Measurements from ENCODE around the gene SNAPC2.
"Not testable (repeated sequence)": the region's sequence is repeated elsewhere in the genome, so short reads cannot be mapped to it uniquely, and the experiment has no call there.

The SNAPC2 gene

DNA sequence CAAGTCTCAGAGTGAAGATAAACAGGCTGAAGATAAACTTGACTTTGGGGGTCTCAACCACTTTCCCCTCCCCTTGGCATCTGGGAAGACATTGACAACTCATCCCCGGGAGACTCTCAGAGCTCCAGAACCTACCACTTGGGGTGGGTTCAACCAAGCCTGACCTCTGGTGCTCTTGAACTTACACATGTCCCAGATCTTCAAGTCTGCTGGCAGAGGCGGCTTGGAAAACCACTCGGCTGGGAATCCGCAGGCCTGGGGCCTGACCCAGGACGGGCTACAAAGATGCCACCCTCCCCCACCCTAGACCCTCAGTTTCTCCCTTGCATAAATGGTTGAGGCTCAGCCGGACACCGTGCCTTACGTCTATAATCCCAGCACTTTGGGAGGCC is 31.3 kb upstream of the SNAPC2 start:
- DNase-seq: no peak

DNA sequence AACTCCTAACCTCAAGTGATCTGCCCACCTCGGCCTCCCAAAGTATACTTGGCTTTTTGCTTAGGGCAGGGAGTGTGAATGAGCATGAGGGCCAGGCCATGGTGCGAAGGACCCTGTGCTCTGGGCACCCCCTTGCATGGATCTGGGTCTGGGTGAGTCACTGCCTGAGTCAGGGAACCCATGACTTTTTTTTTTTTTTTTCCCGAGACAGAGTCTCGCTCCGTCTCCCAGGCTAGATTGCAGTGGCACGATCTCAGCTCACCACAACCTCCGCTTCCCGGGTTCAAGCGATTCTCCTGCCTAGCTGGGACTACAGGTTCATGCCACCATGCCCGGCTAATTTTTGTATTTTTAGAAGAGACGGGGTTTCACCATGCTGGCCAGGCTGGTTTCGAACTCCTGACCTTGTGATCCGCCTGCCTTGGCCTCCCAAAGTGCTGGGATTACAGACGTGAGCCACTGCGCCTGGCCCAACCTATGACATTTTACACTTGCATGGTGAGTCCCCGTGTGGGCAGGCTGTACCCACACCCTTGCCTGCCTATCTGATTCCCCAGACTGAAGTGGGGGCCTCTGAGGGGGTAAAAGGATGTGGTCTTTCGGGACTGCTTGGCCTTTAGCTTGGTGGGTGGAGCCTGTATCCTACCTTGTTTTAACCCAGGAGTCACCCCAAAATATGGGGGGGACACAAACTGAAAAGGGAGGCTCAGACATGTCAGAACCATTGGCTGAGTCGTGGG is 26.6 kb upstream of the SNAPC2 start:
- DNase-seq: not testable (repeated sequence)

DNA sequence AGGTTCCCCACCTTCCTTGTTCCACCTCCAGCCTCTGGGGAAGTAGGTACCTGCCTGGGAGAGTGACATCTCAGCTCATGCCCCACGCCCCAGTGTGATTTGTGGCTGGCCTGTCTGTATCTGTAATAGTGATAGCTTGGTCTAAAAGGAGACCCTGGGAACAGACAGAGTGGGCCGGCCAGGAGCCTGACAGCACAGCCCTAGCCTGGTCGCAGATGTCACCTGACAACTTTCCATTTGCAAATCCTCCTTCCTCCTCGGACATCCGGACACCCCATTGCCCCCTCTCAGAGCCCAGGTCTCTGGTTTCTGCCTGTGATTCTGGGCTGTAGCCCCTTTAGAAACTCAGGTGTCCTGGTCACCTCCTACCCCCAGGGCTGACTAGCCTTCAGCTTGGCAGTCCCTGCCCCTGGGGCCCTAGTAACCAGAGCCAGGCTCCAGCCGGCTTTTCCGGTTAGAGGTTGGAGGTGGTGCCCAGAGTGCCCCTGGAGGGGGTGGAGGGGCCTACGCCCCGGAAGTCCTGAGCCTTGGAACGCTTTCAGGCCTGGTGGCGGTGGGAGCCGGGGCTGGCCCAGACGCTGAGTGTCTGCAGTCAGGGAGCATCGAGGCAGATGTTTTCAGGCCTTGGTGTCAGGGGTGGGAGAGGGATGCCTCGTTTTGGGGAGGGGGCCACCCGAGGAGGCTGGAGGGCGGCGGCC is 25.4 kb upstream of the SNAPC2 start:
- DNase-seq: no peak

DNA sequence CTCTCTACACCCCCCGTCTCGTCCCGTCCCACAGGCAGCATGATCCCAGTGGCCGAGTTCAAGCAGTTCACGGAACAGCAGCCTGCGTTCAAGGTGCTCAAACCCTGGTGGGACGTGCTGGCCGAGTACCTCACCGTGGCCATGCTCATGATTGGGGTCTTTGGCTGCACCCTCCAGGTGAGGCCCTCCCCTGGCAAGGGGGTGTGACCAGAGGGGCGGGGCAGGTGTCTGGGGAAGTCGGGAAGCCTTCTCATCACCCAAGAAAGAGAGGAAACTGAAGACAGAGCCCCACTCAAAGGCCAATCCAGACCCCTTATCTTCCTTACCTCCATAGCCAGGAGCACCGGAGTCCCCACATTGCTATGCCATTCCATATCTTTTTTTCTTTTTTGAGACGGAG is 24.6 kb upstream of the SNAPC2 start:
- no peak for DNase-seq

DNA sequence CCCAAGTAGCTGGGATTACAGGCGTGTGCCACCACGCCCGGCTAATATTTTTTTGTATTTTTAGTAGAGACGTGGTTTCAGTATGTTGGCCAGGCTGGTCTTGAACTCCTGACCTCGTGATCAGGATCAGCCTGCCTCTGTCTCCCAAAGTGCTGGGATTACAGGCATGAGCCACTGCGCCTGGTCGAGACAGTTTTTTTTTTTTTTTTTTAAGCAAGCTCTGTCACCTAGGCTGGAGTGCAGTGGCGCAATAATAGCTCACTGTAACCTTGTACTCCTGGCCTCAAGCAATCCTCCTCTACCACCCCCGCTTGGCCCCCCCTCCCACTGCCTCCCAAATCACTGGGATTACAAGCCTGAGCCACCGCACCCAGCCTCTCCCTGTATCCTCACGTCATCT is 22.8 kb upstream of the SNAPC2 start:
- DNase-seq: no peak

DNA sequence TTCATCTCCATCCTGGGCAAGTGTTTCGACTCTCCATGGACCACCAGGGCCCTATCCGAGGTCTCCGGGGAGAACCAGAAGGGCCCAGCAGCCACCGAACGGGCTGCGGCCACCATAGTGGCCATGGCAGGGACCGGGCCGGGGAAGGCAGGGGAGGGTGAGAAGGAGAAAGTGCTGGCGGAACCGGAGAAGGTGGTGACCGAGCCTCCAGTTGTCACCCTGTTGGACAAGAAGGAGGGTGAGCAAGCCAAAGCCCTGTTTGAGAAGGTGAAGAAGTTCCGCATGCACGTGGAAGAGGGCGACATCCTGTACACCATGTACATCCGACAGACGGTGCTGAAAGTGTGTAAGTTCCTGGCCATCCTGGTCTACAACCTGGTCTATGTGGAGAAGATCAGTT is 21.2 kb upstream of the SNAPC2 start:
- no peak for DNase-seq

DNA sequence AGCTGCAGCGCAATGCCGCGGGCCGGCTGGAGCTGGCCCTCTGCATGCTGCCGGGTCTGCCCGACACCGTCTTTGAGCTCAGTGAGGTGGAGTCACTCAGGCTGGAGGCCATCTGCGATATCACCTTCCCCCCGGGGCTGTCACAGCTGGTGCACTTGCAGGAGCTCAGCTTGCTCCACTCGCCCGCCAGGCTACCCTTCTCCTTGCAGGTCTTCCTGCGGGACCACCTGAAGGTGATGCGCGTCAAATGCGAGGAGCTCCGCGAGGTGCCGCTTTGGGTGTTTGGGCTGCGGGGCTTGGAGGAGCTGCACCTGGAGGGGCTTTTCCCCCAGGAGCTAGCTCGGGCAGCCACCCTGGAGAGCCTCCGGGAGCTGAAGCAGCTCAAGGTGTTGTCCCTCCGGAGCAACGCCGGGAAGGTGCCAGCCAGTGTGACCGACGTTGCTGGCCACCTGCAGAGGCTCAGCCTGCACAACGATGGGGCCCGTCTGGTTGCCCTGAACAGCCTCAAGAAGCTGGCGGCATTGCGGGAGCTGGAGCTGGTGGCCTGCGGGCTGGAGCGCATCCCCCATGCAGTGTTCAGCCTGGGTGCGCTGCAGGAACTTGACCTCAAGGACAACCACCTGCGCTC is 20.3 kb upstream of the SNAPC2 start:
- DNase-seq: no peak

DNA sequence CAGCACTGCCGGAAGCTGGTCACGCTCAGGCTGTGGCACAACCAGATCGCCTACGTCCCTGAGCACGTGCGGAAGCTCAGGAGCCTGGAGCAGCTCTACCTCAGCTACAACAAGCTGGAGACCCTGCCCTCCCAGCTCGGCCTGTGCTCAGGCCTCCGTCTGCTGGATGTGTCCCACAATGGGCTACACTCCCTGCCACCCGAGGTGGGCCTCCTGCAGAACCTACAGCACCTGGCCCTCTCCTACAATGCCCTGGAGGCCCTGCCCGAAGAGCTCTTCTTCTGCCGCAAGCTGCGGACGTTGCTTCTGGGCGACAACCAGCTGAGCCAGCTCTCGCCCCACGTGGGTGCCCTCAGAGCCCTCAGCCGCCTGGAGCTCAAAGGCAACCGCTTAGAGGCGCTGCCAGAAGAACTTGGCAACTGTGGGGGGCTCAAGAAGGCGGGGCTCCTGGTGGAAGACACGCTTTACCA is 19.7 kb upstream of the SNAPC2 start:
- DNase-seq: no peak

DNA sequence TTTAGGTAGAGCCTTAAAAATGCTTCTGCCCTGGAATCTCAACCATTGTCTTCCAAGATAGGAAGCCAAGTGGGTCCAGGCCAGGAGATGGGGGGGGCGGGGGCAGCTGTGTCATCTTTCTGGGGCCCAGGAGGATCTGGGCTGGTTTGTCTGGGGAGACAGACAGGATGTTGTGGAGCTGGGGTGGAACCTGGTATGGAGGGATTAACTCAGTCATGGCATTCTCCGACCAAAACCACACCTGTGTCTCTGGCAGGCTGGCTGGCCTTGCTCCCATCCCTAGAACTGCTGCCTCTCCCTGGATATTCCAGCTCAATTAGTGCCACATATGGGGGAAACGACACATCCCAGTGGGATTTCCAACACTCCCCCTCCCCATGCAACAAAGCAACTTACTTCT is 19.2 kb upstream of the SNAPC2 start:
- DNase-seq: no peak

DNA sequence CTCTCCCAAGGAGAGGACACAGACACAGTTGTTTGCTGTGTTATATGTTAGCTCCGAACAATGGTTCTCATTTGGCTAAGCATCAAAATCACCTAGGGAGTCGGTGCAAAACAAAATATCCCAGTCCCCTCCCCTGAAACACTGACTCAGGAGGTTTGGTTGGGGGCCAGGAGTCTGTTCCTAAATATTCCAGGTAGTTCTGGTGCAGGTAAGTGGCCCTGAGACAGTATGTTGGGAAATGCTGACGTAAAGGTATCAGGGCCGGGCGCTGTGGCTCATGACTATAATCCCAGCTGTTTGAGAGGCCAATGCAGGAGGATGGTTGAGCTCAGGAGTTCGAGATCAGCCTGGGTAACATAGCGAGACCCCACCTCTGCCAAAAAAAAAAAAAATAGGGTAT is 18.8 kb upstream of the SNAPC2 start:
- DNase-seq: no peak

DNA sequence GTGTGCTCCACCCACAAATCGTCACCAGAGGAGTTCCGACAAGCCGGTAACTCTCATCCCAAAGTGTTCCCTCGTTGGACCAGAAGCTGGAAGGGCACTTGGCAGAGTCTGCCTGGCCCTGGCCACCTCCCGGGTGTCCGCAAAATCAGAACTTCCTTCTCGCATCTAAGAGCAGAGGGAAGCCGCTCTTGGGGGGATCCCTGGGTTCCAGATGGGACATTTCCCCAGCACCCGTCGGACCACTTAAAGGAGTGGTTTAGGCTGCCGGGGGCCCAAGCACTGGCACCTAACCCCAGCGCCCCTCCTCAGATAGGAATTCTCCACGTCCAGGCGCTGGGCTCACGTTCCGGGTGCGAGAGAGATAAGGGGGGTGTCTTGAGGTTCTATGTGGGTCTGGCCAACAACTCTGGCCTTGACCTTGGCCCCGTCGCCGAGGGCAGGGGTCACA is 17.3 kb upstream of the SNAPC2 start:
- no peak for DNase-seq

DNA sequence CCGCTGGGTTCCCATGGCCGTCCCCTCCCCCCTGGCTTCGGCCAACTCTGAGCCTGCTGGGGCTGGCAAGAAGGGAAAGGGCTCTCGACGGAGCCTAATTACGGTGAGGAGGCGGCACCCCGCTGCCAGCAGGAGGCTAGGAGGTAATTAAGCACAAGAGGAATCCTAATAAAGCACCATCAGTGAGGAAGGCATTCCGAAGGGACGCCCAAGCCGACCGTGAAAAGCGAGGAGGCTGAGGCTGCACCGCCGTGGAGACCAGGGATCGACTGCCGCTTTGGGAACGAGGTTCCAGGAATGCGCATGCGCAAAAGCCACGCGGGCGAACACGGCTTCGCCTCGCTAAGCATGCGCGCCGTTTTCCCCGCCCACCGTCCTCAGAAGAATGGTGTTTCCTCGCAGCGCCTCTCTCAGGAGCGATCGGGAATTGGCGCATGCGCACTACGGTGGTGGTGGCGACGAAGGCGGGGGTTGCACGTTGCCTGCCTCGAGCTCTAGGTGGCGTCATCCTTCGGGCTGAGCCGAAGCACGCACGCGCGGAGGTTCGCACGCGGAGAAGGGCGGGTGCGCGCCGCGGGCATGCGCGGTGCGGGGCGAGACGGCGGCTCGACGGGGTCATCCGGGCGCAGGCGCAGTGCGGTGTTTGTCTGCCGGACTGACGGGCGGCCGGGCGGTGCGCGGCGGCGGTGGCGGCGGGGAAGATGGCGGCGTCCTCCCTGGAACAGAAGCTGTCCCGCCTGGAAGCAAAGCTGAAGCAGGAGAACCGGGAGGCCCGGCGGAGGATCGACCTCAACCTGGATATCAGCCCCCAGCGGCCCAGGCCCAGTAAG is 16.7 kb upstream of the SNAPC2 start, which contains the start of gene MAP2K7:
Gene MAP2K7 (plus strand): TSS at position 634 of the 830 bp plus-strand sequence. CDS start 68 bp downstream, at position 702.
- peak; percentile 100 for DNase-seq

DNA sequence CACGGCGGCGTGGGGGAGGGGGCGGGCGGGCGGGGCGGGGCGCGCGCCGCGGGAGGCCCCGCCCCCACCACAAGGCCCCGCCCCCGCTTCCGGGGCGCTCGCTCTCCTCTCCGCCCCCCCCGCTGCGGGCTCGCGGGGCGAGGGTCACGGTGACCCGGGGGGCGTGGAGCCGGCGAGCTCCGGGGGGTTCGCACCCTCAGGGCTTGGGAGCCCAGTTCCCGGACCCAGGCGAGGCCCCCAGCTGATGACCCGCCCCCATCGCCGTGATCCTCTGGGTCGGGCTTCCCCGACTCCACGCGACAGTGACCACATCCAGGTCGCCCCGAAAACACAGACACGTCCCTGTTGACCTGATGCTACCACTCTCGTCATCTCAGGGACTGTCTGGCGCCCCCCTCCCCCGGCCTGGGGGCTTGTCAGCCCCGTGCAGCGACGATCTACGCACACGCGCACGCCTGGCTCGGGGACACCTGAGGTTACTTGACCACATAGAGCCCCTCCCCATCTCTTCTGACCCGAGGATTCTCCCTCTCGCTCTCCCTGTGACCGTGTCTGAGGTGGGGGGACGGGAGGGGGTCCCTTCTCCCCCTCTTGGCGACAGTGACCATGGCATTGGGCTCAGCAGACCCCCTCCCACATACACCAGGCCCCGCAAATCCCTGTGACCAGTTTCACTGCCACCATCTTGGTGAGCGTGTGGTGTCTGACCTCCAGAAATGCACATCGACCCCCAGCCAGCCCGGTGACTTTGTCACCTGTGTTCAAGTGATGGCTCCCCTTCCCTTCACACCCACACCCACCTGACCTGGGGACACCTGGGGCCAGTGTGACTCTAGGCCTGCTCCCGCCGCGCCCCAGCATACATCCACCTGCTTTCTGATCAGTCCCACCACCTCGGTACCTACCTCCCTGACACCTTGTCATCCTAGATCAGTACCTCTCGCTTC is 15.8 kb upstream of the SNAPC2 start:
- no peak for DNase-seq

DNA sequence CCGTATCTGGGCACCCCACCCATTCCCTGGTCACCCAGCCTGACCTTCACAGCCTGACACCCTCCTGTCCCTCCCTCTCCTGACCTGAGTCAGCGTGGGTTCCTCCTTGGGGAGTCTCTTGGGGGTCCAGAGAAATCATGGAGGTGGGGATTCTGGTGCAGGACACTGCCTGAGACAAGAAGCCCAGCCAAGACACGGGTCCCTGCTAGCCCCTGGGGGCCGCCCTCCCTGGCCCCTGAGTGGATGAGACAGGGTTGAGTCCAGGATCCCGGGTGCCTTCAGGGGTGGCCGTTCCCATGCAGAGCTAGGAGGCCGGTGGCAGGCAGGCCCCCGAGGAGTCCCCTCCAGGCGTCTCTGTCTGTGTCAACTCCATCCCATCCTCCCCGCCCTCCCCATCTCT is 14.9 kb upstream of the SNAPC2 start:
- no peak for DNase-seq

DNA sequence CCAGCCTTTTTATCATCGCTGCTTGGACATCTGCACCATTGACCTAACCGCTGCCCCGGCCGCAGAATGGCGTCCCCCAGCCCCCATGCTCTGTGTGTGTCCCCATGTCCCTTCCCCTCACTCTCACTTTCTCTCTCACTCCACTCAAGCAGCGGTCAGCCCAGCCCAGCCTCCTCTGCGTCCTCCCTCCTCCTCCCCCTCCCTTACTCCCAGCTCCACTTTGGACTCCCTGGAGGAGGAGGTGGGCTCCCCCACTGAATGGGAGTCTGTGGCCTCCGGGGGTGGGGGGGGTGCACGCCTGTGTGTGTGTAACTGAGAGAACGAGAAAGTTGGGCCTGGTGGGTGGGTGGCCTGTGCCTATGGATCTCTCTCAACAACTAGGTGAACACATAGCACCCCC is 14.3 kb upstream of the SNAPC2 start:
- DNase-seq: no peak

DNA sequence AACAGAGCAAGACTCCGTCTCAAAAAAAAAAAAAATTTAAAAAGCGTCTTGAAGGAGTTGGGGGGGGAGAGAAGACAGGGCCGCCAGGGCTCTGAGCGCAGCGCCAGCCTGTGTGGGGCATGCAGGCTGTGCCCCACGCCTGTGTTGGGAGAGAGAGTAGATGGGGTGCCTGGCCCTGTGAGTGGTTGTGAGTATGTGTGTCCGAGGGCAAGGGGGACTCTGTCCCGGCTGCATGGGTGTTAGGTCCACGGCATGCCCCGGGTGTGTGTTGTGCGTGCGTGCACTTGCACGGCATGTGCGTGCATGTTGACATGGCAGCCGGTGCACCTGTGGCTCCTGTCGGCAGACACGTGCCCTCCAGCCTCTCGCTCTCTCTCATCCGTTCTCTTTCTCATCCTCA is 13.0 kb upstream of the SNAPC2 start:
- DNase-seq: no peak

DNA sequence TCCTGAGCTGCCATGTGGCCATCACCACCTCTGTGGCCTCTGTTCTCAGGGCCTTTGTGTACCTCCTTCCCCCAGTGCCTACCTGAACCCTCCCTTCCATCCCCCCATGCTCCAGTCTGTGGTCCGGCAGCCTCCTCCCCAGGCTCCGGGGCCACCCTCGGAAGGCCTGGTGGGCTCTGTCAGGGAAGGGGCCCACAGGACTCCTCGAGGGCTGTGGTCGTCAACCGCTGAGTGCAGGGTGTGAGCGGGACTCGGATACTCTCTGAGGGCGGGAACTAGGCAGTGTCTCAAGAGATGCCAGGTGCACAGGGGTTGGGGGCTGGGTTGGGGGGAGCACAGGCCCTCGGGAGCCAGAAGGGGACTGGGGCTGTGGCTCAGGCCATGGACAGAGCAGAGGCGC is 12.6 kb upstream of the SNAPC2 start:
- DNase-seq: no peak

DNA sequence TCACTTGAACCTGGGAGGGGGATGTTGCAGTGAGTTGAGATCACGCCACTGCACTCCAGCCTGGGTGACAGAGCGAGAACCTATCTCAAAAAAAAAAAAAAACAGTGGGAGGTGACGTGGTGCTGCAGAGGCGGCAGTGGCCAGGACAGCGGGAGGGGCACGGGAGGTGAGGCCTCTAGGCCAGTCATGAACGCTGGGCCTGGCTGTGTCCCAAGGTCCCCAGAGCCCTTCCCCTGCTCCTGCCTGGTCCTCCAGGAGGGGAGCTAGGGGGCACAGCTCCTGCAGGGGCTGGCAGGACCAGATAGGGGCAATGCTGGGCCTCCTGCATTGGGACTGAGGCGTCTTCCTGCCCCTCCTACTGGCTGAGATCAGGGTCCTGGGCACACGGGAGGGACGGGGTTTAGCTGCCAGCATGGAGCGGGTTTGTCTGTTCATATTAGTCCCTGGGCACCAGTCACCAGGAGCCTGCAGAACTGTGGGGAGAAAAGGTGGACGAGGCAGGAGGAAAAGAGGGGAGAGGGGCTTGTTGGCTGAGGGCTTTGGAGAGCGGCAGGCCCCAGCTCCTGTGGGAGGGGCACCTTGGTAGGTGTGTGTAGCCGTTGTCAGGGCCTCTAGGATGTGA is 11.9 kb upstream of the SNAPC2 start:
- DNase-seq: no peak

DNA sequence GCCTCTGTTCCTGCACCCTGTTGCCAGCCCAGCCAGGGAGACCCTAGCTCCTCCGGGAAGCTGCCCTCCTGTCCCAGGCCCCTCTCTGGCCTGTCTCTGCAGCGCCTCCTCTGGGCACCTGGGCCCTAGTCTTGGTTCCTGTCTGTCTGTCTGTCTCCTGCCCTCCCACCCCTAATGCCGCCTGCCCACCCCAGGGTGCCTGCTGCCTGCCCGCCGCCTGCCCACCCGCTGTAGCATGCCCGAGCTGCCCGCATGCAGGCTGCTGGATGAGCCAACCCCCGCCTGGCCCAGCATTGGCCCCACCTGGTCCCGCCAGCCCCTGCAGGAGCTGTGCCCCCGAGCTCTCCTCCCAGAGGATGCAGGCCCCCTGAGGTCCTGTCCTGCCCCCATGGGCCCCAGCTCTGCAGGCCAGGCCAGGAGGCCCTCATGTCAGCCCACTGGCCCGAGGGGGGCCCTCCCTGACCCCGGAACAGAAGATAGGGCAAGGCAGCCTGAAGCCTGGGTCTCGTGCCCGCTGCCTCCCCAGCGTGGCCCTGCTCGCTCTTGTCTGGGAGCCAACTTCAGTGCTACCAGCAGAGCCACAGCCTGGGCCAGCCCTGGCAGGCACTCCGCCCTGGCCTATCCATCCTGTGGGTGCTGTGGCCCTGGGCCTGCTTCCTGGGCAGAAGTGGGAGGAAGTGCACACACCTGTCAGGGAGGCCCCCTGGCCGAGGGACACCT is 11.2 kb upstream of the SNAPC2 start:
- no peak for DNase-seq

DNA sequence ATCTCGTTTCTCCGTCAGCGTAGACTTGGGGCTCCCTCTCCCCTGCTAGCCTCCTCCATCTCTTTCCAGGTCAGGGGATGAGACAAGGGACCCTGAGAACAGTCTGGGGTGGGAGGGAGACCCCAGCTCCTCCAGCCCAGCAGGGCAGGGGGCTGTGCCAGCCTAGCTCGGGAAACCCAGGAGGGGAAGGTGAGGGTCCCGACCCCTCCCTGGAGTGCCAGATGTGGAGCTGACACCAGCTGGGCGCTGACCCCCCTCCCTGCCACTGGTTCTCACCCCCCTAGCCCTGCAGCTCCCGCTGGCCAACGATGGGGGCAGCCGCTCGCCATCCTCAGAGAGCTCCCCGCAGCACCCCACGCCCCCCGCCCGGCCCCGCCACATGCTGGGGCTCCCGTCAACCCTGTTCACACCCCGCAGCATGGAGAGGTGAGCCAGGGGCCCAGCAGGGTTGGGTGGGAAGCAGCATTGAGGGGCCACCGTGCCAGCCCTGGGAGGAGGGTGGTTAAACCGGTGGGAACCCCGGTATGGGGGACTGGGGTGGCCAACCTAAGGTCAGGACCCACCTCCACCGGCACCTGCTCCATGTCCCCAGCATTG is 10.6 kb upstream of the SNAPC2 start:
- no peak for DNase-seq
